Heart left ventricle (tissue), 13 donors: ENCODE measurements around the gene SULT1E1.

ENCODE experiments used
- POLR2A ChIP-seq, 2 donors: fragments of 450-650 bp; IDR thresholded peaks; one replicate each; pipeline ENCODE4 v1.6.1; 2017; ENCODE audit warnings: antibody characterized with exemption in 2 of 2, mild to moderate bottlenecking in 2 of 2, moderate library complexity in 2 of 2
- TF ChIP-seq, protein P1 (sequence below), 12 donors: fragments of 200-600 bp; sonication (generic) in 4 of 12; IDR thresholded peaks; one replicate each; pipeline versions ENCODE4 v1.5.0 to v1.8.0; 2018 to 2022; ENCODE audit warnings: antibody characterized with exemption in 12 of 12, mild to moderate bottlenecking in 5 of 12
- donor health status: ischemic (EF 13 %, LVEDD 7.1; RV severe dilation, severe dysfunction).
- donor health status: DM: no; HTN: yes; CAD: no.
- donor health status: DM: no; HTN: no; CAD: no.
- donor health status: ischemic (EF 25% LVEDD 6.9; RV normal size, moderate dysfunction).
- donor health status: ischemic (EF 25% LVEDD 5.7; RV mildly dilated, moderate dysfunction).
- donor health status: ischemic (EF 35%, LVEDD 5.7; RV mildly dilated, moderate dysfunction).
- donor health status: nonischemic (EF 11% LVEDD 7.7; RV severe dilation, severe dysfunction).
- donor health status: DM: yes; HTN: yes; CAD: no.
- donor health status: PGD.
- donor health status: ischemic (EF 29% LVEDD 5.4; RV normal size, mild dysfunction).
- donor health status: nonischemic (EF 23%, LVEDD 6.1; RV moderate dilation, normal function).

- TF ChIP-seq, protein P1, sequence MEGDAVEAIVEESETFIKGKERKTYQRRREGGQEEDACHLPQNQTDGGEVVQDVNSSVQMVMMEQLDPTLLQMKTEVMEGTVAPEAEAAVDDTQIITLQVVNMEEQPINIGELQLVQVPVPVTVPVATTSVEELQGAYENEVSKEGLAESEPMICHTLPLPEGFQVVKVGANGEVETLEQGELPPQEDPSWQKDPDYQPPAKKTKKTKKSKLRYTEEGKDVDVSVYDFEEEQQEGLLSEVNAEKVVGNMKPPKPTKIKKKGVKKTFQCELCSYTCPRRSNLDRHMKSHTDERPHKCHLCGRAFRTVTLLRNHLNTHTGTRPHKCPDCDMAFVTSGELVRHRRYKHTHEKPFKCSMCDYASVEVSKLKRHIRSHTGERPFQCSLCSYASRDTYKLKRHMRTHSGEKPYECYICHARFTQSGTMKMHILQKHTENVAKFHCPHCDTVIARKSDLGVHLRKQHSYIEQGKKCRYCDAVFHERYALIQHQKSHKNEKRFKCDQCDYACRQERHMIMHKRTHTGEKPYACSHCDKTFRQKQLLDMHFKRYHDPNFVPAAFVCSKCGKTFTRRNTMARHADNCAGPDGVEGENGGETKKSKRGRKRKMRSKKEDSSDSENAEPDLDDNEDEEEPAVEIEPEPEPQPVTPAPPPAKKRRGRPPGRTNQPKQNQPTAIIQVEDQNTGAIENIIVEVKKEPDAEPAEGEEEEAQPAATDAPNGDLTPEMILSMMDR (IDR thresholded peaks at IDR 0.05) = no peak
- no peak for TF ChIP-seq POLR2A (IDR thresholded peaks at IDR 0.05)
Measured at GRCh38 chr4:69909195-69909594, 49.2 kb upstream of the SULT1E1 start.
